Liver (tissue), 3 donors: ENCODE data around the gene TXNRD2.

Source experiments
- FOXA2 ChIP-seq: IDR thresholded peaks from 2 replicates; pipeline ENCODE4 v1.6.1; 2016; ENCODE audit warnings: antibody characterized with exemption
- HNF4A ChIP-seq, 2 donors: conservative IDR thresholded peaks; 2 replicates each; pipeline ENCODE4 v1.6.1; 2016; ENCODE audit warnings: antibody characterized with exemption in 2 of 2, mild to moderate bottlenecking in 2 of 2
- MAX ChIP-seq: IDR thresholded peaks from 2 replicates; pipeline ENCODE4 v1.6.1; 2016; ENCODE audit warnings: antibody characterized with exemption
- NR2F2 ChIP-seq: IDR thresholded peaks from 2 replicates; pipeline ENCODE4 v1.6.1; 2016; ENCODE audit warnings: antibody characterized with exemption
- RAD21 ChIP-seq, 2 donors: IDR thresholded peaks; 2 replicates each; pipeline ENCODE4 v1.6.1; 2016; ENCODE audit warnings: antibody characterized with exemption in 2 of 2, mild to moderate bottlenecking in 2 of 2
- SP1 ChIP-seq: IDR thresholded peaks from 2 replicates; pipeline ENCODE4 v1.6.1; 2018; ENCODE audit warnings: antibody characterized with exemption, mild to moderate bottlenecking
- TAF1 ChIP-seq: conservative IDR thresholded peaks from 2 replicates; pipeline ENCODE4 v1.6.1; 2016; ENCODE audit warnings: antibody characterized with exemption, mild to moderate bottlenecking
- TF ChIP-seq, protein P1 (sequence below): fragments of 150-350 bp; IDR thresholded peaks from 2 replicates; pipeline ENCODE4 v1.5.1; 2017; ENCODE audit warnings: improper control_type of control experiment, low read depth, low read length; ENCODE audit not compliant: missing input control
- TF ChIP-seq, protein P2 (sequence below): IDR thresholded peaks from 2 replicates; pipeline ENCODE4 v1.6.1; 2016; ENCODE audit warnings: antibody characterized with exemption
- TF ChIP-seq, protein P3 (sequence below): IDR thresholded peaks from 2 replicates; pipeline ENCODE4 v1.6.1; 2016; ENCODE audit warnings: antibody characterized with exemption, mild to moderate bottlenecking
- donor health status: healthy.
- donor health status: healthy.

DNA sequence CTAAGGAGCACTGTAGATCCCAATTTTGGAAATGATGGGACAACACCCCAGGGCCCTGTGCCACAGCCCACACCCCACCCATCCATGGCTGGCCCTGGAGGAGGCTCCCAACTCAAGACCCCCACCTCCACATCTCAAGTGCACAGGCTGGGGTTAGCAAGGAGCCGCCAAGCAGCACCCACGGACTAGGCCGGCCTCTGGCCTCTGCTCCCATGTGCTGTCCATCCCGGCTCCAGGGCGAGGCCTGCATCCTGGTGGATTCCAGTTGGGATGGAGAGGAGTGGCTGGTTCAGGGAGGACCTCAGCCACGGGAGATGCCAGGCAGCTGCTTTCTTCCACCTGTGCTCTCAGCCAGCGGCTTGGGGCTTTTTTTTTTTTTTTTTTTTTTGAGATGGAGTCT lies 43.5 kb downstream of the TXNRD2 start:
- TF ChIP-seq TAF1: no peak
- TF ChIP-seq, protein P1, sequence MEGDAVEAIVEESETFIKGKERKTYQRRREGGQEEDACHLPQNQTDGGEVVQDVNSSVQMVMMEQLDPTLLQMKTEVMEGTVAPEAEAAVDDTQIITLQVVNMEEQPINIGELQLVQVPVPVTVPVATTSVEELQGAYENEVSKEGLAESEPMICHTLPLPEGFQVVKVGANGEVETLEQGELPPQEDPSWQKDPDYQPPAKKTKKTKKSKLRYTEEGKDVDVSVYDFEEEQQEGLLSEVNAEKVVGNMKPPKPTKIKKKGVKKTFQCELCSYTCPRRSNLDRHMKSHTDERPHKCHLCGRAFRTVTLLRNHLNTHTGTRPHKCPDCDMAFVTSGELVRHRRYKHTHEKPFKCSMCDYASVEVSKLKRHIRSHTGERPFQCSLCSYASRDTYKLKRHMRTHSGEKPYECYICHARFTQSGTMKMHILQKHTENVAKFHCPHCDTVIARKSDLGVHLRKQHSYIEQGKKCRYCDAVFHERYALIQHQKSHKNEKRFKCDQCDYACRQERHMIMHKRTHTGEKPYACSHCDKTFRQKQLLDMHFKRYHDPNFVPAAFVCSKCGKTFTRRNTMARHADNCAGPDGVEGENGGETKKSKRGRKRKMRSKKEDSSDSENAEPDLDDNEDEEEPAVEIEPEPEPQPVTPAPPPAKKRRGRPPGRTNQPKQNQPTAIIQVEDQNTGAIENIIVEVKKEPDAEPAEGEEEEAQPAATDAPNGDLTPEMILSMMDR: no peak
- TF ChIP-seq SP1: no peak
- TF ChIP-seq, protein P2, sequence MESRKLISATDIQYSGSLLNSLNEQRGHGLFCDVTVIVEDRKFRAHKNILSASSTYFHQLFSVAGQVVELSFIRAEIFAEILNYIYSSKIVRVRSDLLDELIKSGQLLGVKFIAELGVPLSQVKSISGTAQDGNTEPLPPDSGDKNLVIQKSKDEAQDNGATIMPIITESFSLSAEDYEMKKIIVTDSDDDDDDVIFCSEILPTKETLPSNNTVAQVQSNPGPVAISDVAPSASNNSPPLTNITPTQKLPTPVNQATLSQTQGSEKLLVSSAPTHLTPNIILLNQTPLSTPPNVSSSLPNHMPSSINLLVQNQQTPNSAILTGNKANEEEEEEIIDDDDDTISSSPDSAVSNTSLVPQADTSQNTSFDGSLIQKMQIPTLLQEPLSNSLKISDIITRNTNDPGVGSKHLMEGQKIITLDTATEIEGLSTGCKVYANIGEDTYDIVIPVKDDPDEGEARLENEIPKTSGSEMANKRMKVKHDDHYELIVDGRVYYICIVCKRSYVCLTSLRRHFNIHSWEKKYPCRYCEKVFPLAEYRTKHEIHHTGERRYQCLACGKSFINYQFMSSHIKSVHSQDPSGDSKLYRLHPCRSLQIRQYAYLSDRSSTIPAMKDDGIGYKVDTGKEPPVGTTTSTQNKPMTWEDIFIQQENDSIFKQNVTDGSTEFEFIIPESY: no peak
- TF ChIP-seq HNF4A (conservative IDR thresholded peaks at IDR 0.05): no peak
- TF ChIP-seq FOXA2: no peak
- no peak for TF ChIP-seq RAD21 (IDR thresholded peaks at IDR 0.05)
- TF ChIP-seq NR2F2: no peak
- no peak for TF ChIP-seq MAX
- TF ChIP-seq, protein P3, sequence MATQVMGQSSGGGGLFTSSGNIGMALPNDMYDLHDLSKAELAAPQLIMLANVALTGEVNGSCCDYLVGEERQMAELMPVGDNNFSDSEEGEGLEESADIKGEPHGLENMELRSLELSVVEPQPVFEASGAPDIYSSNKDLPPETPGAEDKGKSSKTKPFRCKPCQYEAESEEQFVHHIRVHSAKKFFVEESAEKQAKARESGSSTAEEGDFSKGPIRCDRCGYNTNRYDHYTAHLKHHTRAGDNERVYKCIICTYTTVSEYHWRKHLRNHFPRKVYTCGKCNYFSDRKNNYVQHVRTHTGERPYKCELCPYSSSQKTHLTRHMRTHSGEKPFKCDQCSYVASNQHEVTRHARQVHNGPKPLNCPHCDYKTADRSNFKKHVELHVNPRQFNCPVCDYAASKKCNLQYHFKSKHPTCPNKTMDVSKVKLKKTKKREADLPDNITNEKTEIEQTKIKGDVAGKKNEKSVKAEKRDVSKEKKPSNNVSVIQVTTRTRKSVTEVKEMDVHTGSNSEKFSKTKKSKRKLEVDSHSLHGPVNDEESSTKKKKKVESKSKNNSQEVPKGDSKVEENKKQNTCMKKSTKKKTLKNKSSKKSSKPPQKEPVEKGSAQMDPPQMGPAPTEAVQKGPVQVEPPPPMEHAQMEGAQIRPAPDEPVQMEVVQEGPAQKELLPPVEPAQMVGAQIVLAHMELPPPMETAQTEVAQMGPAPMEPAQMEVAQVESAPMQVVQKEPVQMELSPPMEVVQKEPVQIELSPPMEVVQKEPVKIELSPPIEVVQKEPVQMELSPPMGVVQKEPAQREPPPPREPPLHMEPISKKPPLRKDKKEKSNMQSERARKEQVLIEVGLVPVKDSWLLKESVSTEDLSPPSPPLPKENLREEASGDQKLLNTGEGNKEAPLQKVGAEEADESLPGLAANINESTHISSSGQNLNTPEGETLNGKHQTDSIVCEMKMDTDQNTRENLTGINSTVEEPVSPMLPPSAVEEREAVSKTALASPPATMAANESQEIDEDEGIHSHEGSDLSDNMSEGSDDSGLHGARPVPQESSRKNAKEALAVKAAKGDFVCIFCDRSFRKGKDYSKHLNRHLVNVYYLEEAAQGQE: no peak
